NCI-H1105 (cell line): ENCODE results near the gene DGAT2.
"Not testable (repeated sequence)": the region's sequence is repeated elsewhere in the genome, so short reads cannot be mapped to it uniquely, and the experiment has no call there.

Experiments used
- DNase-seq: peaks from one replicate; lab custom pipeline; 2025; lab: John Stamatoyannopoulos, UW

The DGAT2 gene, protein sequence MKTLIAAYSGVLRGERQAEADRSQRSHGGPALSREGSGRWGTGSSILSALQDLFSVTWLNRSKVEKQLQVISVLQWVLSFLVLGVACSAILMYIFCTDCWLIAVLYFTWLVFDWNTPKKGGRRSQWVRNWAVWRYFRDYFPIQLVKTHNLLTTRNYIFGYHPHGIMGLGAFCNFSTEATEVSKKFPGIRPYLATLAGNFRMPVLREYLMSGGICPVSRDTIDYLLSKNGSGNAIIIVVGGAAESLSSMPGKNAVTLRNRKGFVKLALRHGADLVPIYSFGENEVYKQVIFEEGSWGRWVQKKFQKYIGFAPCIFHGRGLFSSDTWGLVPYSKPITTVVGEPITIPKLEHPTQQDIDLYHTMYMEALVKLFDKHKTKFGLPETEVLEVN

DNA sequence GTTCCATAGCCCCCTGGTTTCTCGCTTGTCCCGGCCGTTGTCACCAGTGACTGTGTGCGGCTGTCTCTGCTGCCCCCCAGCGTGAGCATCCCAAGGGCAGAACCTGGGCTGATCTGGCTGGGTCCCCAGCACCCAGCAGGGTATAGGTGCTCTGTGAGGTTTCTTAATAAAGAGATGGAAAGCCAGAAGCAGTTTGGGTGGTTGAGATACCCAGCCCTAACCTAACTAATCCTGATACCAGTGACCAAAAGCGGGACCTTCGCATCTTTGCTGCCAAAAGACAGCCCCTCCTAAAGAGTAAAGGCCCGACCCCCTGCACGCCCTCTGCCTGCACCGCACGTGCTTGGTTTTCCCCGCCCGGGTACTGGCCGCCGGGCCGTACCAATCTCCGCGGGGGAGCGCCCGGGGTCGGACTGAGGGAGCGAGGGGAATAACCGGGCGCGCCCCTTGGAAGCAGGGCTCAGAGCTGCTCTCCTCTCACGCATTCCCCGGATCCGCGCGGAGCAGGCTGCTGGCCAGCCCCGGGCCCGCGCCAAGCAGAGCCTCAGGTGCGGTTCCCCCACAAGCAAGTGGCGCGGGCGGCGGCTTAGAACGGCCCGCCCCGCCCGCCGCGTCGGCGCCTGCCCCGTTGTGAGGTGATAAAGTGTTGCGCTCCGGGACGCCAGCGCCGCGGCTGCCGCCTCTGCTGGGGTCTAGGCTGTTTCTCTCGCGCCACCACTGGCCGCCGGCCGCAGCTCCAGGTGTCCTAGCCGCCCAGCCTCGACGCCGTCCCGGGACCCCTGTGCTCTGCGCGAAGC lies at the start of gene DGAT2:
Gene DGAT2, plus strand, starts transcription at position 667 of the 797 bp plus-strand sequence. CDS start 214 bp downstream, outside the sequence.
- peak; percentile 74 for DNase-seq

DNA sequence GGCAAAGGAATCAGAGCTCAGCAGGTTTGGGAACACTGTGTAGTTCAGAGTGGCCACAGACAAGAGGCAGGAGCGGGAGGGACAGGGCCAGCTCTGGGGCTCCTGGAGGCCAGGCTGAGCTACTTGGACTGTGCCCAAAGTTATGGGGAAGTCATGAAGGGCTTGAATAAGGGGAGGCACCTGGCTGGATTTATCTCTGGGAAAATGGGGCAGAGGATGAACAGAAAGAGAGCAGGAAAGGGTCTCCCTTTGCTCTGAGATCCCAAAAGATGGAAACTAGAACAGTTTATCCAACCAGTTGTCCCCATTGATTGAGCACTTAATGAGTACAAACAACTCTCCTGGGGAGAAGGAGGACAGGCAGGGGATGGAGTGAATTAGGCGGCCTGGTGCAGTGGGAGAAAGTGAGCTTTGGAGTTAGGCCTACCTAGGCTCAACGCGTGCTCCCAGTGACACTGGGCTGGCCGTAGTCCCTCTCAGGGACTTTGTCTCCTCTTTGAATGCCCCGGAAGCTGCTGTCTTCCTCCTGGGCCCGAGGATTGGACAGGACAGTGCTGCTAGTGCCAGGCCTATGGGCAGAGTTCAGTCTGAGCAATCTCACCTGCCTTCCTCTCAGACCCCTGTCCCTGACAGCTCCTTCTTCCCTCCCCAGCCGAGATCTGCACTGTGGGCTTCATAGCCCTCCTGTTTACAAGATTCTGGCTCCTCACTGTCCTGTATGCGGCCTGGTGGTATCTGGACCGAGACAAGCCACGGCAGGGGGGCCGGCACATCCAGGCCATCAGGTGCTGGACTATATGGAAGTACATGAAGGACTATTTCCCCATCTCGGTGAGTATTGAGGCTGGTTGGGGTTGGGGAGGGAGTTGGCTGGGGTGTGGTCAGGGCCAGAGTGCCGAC lies 49.0 kb upstream of the DGAT2 start:
- no peak for DNase-seq

DNA sequence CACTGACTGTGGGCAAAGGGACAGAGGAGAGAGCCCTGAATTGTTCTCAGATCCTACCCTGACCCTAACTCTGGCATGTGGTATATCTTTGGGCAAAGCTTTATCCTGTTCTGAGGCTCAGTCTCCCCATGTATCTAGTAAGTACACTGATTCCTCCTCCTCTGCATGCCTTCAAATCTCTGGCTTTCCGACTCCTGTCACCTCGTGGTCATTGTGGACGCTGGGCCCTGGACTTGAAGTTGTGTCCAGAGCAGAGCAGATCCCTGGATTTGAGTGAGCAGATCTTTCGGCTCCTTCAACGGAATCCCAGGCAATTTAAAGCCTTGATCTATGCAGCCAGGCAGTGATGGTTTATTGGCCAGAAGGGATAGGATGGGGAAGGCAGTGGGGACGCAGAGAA lies 47.9 kb upstream of the DGAT2 start:
- no peak for DNase-seq

DNA sequence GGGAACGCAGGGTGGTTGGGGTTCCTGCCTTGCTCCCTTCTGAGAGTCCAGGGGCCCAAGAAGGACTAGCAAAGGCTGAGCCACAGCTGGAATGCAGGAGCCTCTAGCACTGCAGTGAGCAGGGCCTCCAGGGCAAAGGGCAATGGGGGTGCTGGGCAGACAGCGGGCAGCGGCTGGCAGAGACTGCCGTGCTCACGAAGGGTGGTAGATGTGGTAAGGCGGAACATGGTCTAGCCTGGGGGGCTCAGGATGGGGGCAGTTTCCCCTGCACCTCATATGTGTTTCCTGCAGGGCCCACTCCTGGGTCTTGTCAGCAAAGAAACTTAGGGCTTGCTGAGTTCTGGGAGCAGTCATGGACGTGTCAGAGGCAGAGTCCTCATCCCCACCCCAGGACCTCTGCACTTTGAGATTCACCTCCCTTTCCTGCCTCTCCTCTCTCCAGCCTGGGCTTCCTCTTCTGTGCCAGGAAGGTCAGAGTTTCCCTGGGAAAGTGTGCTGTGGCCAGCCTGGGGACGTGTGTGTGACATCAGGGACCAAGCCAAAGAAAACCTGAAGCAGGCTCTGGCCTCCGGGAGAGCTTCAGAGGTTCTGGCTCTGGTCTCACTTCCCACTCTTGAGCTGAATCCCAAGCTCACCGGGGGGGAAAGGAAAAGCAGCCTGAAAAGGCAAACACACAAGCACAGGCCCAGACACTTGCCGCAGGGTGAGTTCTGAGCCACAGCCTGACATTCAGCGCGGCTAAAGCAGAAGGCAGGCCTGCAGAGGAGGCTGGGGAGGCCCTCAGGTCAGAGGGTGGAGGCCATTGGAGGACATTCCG lies 46.5 kb upstream of the DGAT2 start:
- no peak for DNase-seq

DNA sequence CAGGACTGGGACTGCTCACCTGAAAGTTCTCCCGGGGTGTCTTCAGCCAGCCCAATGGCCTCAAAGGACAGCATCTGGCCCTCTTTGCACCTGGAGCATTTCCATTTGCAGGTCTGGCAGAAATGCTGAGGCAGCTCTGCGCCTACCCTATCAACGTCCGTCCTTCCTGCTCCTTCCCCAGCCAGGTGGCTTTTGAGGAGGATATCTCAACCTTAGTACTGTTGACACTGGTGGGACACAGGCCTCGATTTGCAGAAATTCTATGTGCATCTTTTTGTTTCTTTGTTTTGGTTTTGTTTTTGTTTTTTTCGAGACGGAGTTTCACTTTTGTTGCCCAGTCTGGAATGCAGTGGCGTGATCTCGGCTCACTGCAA lies 45.9 kb upstream of the DGAT2 start:
- DNase-seq: no peak

DNA sequence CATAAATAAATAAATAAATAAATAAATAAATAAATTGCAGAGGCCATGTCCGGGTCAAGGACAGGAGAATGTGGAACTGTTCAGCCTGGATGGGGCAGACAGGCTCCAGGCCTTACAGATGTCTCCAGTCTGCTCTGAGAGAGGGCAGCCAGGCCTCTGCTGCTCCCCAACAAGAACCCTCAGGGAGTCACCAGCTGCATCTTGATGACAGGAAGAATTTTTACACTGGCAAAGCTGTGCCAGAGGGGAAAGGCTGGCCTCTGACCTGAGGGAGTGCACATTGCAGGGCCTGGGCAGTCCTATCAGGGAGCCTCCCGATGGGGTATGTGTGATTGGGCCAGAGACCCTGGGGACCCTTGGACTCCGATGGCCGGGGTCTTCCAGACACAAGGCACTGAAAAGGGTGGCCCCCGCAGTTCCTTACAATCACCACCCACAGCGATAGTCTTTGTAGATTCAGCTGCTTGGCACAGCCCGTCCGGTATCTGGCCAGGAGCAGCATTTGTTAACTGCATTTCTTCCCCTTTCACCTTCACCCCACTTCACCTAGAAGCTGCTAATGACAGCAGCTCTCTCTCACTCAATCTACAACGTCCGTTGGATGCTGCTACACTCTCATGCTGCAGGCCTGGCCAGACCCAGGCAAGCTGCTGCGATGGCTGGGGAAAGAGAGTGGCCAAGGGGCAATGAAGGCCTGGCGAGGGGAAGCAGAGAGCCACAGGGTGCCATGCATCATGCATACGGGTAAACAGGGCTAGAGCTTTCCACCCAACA lies 42.8 kb upstream of the DGAT2 start:
- DNase-seq: no peak

DNA sequence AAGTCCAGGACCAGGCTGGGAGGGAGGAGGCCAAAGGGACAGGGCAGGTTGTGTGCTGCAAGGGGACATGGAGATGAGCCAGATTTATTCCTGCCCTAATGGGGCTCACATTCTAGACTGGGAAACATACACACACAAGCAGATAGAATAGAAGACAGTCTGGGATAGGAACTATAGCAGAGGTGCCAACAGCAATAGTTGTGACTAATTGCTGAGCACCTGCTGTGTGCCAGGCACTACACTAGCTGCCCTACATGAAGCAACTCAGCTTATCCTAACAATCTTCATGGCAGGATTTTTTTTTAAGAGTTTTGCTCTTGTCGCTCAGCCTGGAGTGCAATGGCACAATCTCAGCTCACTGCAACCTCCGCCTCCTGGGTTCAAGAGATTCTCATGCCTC lies 39.6 kb upstream of the DGAT2 start:
- no peak for DNase-seq

DNA sequence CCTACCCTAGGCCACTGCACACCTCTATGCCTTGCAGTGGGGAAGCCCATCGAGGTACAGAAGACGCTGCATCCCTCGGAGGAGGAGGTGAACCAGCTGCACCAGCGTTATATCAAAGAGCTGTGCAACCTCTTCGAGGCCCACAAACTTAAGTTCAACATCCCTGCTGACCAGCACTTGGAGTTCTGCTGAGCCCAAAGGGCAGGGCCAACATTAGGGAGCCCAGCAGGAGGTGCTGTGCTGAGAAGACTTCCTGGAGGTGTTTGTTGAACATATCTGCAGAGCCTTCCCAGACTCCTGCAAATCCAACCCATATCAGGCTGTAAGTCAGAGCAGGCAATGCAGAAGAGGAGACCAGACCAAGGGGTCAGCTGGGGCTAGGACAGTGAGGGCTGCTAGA lies 37.5 kb upstream of the DGAT2 start:
- no peak for DNase-seq

DNA sequence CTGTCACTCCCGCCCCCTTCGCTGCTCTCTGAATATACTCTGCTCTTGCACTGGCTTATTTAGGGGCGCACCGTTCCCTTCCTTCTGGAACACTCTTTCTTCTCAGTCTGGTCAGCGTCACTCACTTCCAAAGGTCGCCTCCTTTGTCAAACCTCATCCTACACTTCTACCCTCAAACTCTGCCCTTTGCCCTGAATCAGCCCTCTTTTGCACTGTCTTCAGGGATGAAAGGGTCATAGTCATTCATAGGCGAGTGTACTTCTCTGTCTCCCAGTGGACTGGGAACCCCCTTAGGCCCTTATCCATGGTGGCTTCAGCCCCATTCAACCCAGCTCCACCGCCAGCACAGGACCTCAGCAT lies 35.5 kb upstream of the DGAT2 start:
- no peak for DNase-seq

DNA sequence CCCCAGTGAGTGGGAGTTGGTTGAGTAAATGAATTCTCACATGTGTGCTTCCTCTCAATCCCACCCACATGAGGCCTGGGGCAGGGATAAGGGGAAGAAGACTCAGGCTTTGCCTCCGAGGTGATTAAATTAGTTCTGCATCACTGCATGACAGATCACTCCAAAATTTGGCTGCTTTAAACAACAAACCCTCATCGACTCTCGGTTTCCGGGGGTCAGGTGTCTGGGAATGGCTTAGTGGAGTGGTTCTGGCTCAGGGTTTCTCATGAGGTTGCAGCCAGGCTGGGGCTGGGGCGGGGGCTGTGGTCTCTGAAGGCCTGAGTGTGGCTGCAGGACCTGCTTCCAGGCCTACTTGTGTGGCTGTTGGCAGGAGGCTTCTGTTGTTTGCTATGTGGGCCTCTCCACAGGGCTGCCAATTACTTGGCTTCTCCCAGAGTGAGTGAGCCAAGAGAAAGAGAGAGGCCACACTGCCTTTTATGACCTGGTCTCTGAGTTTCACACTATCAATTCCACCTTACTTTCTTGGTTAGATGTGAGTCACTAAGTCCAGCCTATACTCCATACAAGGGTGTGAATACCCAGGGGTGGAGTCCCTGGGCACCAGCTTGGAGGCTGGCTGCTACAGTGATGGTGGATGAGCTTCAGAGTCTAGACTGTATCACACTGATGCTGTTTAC lies 35.0 kb upstream of the DGAT2 start:
- DNase-seq: no peak

DNA sequence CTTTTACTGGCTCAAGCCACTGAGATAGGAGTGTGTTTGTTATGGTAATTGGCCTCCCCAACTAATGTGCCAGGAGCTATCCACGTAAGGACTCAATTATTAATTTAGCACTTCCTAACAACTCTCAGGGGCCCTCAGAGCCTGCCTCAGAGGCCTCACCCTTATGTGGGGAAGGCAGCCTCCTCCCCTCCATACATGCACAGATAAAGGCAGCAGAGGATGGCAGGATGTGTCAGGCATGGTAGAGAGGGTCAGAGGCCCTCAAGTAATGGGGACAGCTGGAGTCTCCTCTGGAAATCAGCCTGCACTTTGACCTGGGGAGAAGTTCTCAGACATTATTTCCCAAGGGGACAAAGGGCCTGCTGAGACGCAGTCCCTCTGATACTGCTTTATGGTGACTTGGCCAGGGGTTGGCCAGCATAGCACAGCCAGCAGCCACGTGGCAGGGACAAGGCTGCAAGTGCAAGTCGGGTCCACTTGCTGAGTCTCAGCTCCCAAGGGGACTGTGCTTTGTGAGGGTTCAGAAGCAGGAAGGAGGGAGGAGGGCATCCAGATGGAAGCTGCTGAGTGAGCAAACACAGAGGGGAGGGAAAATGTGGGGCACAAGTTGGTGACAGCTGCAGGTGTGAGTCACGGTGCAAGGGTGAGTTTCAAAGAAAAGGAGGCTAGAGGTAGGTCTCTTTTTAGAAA lies 33.9 kb upstream of the DGAT2 start:
- DNase-seq: no peak

DNA sequence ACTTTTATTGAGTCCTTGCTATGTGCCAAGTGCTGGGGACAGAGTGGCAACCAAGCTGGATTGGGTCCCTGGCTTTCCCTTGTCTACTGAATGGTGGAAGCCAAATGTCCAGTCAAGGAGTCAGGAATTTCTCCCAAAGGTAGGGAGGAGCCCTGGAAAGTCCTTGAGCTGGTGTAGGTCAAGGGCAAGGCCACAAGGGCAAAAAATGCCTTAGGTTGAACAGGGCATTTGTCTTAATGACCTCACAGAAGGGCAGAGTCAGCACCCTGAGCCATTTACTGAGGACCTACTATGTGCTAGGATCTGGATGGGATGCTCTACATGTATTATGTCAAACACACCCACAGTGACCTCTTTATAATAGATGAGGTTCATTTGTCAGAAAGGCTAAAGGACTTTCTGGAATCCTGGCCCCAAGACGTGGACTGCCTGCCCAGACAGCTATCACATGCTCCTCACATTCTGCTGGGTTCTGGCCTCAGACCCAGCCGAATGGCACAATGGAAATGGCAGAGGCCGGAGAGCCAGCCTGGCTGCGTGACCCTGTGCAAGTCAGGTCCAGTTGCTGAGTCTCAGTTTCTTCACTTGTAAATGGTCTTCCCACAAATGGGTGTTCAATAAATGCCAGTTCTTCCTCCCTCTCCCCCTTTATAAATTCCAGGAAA lies 33.3 kb upstream of the DGAT2 start:
- DNase-seq: no peak

DNA sequence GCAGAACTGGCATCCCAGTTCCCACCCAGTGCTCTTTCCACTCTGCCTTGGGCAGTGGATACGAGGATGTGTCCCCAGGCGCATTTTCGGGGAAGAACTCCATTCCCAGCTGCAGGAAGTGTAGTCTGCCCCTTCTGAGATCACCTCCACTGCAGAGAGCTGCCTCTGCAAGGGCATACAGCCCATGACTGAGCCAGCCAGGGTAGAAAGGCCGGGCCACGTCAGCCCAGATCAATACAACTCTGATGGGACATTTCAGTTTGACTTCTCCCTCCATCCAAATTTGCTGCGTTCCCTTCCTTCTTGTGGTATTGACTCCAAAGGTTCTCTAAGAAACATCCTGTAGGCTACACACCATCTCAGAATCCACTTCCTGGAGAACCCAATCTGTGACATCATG lies 31.3 kb upstream of the DGAT2 start:
- DNase-seq: no peak

DNA sequence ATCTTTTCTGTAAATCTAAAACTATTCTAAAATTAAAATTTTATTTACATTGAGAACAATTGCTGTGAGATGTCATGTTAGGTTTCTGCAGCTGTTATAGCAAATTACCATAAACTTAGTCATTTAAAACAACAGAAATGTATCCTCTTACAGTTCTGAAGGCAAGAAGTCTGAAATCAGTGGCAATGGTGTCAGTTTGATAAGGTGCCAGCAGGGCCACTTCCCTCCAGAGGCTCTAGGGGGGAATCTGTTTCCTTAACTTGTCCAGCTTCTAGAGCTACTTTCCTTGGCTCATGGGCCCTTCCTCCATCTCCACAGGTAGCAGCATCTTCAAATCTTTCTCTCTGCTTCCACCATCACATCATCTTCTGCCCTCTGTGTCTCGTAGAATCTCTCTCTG lies 27.9 kb upstream of the DGAT2 start:
- no peak for DNase-seq

DNA sequence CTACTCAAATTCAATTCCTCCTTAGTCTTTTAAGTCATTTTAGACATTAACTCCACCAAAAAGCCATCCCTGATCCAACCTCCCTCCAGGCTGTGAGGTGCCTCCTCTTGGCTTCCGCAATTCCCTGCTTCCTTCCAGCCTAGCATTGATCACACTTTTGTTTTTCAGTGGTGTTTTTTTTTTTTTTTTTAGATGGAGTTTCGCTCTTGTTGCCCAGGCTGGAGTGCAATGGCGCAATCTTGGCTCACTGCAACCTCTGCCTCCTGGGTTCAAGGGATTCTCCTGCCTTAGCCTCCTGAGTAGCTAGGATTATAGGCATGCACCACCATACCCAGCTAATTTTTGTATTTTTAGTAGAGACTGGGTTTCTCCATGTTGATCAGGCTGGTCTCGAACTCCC lies 25.4 kb upstream of the DGAT2 start:
- not testable (repeated sequence) for DNase-seq

DNA sequence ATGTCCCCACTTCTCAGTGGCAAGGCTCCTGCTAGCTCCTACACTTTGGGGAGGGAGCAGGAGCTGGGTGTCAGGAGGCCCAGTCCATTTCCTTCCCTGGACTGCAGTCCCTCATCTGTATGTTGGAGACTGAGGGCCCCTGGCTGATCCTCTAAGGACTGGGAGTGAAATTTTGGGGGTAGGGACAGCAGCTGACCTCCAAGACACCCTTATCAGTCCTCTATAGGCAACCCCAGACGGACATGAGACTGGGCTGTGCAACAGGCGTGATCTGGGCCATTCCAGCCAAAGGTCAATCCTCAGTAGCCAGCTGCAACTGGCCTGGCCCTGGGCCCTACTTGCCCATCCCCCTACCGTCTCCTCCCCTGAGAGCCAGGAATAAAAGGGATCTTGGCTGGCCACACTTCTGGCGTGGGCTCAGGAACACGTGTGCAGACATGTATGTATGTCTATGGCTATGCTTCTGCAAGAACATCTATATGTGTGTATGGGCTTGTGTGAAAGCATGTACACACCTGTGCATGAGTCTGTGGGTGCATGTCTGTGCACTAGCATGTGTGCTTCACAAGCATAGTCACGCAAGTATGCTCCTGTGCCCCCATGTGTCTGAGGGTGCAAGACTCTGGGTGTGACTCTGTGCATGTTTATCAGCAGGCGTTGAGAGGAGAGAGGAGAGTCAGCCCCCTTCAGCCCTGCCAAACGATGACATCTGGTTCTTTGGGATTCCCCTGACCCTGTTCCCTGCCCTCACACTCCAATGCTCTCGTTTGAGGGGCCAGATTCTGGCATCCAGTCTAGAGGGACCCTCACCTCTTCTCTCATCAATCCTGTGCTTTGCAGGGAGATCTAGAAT lies 24.6 kb upstream of the DGAT2 start:
- no peak for DNase-seq

DNA sequence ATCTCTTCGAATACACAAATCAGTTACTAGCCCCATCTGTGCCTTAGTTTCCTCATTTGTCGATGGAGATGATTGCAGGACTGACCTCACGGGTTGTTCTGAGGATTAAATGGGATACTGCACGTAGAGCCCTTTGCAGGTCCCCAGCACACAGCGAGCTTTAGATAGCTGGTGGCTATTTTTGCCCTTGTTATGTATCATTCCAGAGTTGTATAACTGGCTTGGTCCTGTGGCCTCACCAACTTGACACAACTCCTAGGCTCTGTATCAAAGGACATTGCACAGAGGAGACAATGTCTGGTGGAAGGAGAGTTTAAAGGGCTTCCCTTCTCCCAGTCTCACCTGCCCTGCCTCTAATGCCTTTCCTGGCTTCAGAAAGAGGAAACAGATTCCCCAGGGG lies 22.8 kb upstream of the DGAT2 start:
- DNase-seq: no peak

DNA sequence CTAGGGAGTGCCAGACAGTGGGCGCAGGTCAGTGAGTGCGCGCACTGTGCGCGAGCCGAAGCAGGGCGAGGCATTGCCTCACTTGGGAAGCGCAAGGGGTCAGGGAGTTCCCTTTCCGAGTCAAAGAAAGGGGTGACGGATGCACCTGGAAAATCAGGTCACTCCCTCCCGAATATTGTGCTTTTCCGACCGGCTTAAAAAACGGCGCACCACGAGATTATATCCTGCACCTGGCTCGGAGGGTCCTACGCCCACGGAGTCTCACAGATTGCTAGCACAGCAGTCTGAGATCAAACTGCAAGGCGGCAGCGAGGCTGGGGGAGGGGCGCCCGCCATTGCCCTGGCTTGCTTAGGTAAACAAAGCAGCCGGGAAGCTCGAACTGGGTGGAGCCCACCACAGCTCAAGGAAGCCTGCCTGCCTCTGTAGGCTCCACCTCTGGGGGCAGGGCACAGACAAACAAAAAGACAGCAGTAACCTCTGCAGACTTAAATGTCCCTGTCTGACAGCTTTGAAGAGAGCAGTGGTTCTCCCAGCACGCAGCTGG lies 19.8 kb upstream of the DGAT2 start:
- DNase-seq: not testable (repeated sequence)
